GM18861 (cell line): ENCODE data around the gene PDIA2.
"Not testable (repeated sequence)": the region's sequence is repeated elsewhere in the genome, so short reads cannot be mapped to it uniquely, and the experiment has no call there.

Experiments used
- ATAC-seq: cut with Tn5 transposase; IDR thresholded peaks from one replicate; pipeline ENCODE4 v1.9.1; 2021; ENCODE audit not compliant: unreplicated experiment

Gene PDIA2

GRCh38 chr16:263944-264343 is 19.0 kb upstream of the PDIA2 start:
- no peak for ATAC-seq

- ATAC-seq: no peak
These were observed 18.5 kb upstream of the PDIA2 start for GRCh38 chr16:264440-264951.

GRCh38 chr16:265002-265529 is 17.9 kb upstream of the PDIA2 start:
- no peak for ATAC-seq

GRCh38 chr16:265711-266110 is 17.3 kb upstream of the PDIA2 start:
- ATAC-seq: no peak

GRCh38 chr16:266258-267164 is 16.5 kb upstream of the PDIA2 start:
- no peak for ATAC-seq

- ATAC-seq: not testable (repeated sequence)
These were observed 15.4 kb upstream of the PDIA2 start for GRCh38 chr16:267562-267961.

GRCh38 chr16:268141-269053 is 14.6 kb upstream of the PDIA2 start:
- ATAC-seq: no peak

GRCh38 chr16:269061-269796 is 13.7 kb upstream of the PDIA2 start:
- no peak for ATAC-seq

- no peak for ATAC-seq
These were observed 12.3 kb upstream of the PDIA2 start for GRCh38 chr16:270381-271255.

GRCh38 chr16:272633-273546 is 10.1 kb upstream of the PDIA2 start:
- no peak for ATAC-seq

- no peak for ATAC-seq
These were observed 9.2 kb upstream of the PDIA2 start for GRCh38 chr16:273547-274421.

- ATAC-seq: no peak
These were observed 7.8 kb upstream of the PDIA2 start for GRCh38 chr16:275041-275641.

- no peak for ATAC-seq
These were observed 7.2 kb upstream of the PDIA2 start, which contains the start of gene RGS11 for GRCh38 chr16:275786-276232. Gene RGS11, minus strand, starts transcription at chr16:275944. Its CDS starts 33 bp downstream, at chr16:275911.

GRCh38 chr16:276426-277077 is 6.4 kb upstream of the PDIA2 start:
- ATAC-seq: no peak

- no peak for ATAC-seq
These were observed 4.0 kb upstream of the PDIA2 start for GRCh38 chr16:278863-279366.

GRCh38 chr16:279531-279930 is 3.4 kb upstream of the PDIA2 start:
- no peak for ATAC-seq
